ENCODE measurements around the gene MACROD2. TPM values are rescaled to one million over a fixed set of nuclear protein-coding genes. Genes with fewer than 3 reads are reported as not detected.

The MACROD2 gene
- total RNA-seq, 1 experiment from 2014 or later: 1.6 TPM

DNA sequence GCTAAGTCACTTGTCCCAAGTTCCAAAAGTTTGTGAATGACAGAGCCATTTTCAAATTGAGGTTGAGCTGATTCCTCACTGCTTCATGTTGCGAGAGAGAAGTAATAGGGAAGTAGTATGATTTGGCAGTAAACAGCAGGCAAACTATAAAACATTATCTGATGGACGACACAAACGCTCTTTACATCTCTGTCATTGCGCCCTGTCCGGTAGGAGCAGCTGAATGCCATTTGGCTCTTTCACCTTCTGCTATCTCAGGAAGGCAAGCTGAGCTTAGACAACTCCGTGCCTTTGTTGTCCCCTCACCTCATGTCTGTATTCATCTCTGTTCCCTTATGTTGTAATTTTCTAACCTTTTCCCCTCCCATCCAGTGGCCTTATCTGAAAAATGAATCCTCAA lies 782.8 kb downstream of the MACROD2 start:
- H3K4ac ChIP-seq (ENCODE audit: low read depth, low read length): no peak overlapping the region
- no CpG with 5 or more reads among the region's 6 CpGs for WGBS (ENCODE audit: extremely low coverage, insufficient read length, low lambda C conversion rate)

More for the DNA sequence above, 782.8 kb downstream of the MACROD2 start:
- H3K4me1 Mint-ChIP-seq: peaks cover 8% of the 10 kb centered on the region in 2 experiments
- H2AK5ac ChIP-seq (ENCODE audit: insufficient read length, low read length): no peak overlapping the region
- H3K79me1 ChIP-seq (ENCODE audit: insufficient read depth, low read depth, low read length, poor library complexity, severe bottlenecking): no peaks in the 10 kb centered on the region
- H3K9ac ChIP-seq (ENCODE audit: extremely low read depth, insufficient read length, low read length): no peak overlapping the region
- no peak overlapping the region for H3K23ac ChIP-seq (ENCODE audit: insufficient read length, low read depth, low read length)
- H3K4me2 ChIP-seq (ENCODE audit: insufficient read depth, insufficient read length, low read length): no peak overlapping the region
- no peak overlapping the region for H2BK15ac ChIP-seq (ENCODE audit: low read depth, low read length)
- H2BK120ac ChIP-seq (ENCODE audit: low read depth, low read length, poor library complexity, severe bottlenecking): no peak overlapping the region
- no peak overlapping the region for H2AFZ ChIP-seq (ENCODE audit: low read length)
- H4K5ac ChIP-seq (ENCODE audit: insufficient read length, low read depth, low read length): peak overlapping the region; percentile 38
- no peaks in the 10 kb centered on the region for H3K23me2 ChIP-seq (ENCODE audit: insufficient read length, low read depth, low read length, poor library complexity, severe bottlenecking)
- no peak overlapping the region for H3K4me3 Mint-ChIP-seq
- no peaks in the 10 kb centered on the region for H3K9me3 ChIP-seq (ENCODE audit: control insufficient read depth, low read depth, low read length)
- H3K9me3 Mint-ChIP-seq: no peaks in the 10 kb centered on the region
- no peak overlapping the region for H4K8ac ChIP-seq (replicated peaks; ENCODE audit: insufficient read length, low read depth, low read length)
- H3K27ac Mint-ChIP-seq: no peak overlapping the region; a peak in 1 of 7 replicates
- H4K91ac ChIP-seq (ENCODE audit: insufficient read length, low read depth, low read length): no peak overlapping the region
- H3K4me1 ChIP-seq (ENCODE audit: insufficient read depth, low read length): 0 out of 2 replicates have a peak, but pooled peaks cover 2% of the 10 kb centered on the region
- no peak overlapping the region for H2BK12ac ChIP-seq (ENCODE audit: insufficient read length, low read depth, low read length)
- no peaks in the 10 kb centered on the region for H3K36me3 Mint-ChIP-seq (ENCODE audit: insufficient read depth in 1 of 3, low read depth in 3 of 3)
- no peak overlapping the region for H3K27ac ChIP-seq (ENCODE audit: insufficient read length, low read depth, low read length)
- no peak for TF ChIP-seq CTCF (conservative IDR thresholded peaks at IDR 0.05)
- no peak overlapping the region for H2BK20ac ChIP-seq (ENCODE audit: low read depth, low read length, poor library complexity, severe bottlenecking)
- no peak overlapping the region for H3K14ac ChIP-seq (ENCODE audit: insufficient read depth, low read length)
- DNase-seq: no peak
- no peaks in the 10 kb centered on the region for H3K79me2 ChIP-seq (ENCODE audit: insufficient read depth, low read length)
- no peak overlapping the region for H3T11ph ChIP-seq (ENCODE audit: low read length)
- no peak overlapping the region for H3K18ac ChIP-seq (ENCODE audit: insufficient read length, low read depth, low read length)
- no peaks in the 10 kb centered on the region for H3K27me3 ChIP-seq (ENCODE audit: insufficient read depth, low read length)
- no peak overlapping the region for H3K56ac ChIP-seq (ENCODE audit: insufficient read length, low read depth, low read length)
- H4K20me1 ChIP-seq (ENCODE audit: control insufficient read depth, insufficient read depth, insufficient read length): no peaks in the 10 kb centered on the region
- no peaks in the 10 kb centered on the region for H3K27me3 Mint-ChIP-seq (ENCODE audit: low read depth)
- H2BK5ac ChIP-seq (ENCODE audit: insufficient read length, low read length): no peak overlapping the region

All from H9 (cell line).